Endothelial cell of umbilical vein (primary cell): Measurements from ENCODE around the gene NECTIN3. TPM values are rescaled to one million over a fixed set of nuclear protein-coding genes. Genes with fewer than 3 reads are reported as not detected.

ENCODE experiments used
- BruUV-seq: library from RNA; stranded (reverse); fragments of 400-500 nt; replicated peaks from 2 replicates; lab custom pipeline; 2021; lab: Mats Ljungman, UMichigan
- CTCF ChIA-PET: fragments of 300-600, 350-600 bp; sonication (Branson Sonifier 250); formaldehyde crosslinking; loops from one replicate; lab custom pipeline; 2021; ENCODE audit warnings: antibody characterized with exemption, inconsistent platforms; lab: Charles Lee
- POLR2A ChIA-PET: fragments of 300-600, 350-600 bp; sonication (Branson Sonifier 250); formaldehyde crosslinking; loops from one replicate; lab custom pipeline; 2021; ENCODE audit warnings: antibody characterized with exemption, inconsistent platforms; lab: Charles Lee
- DNase-seq: peaks from one replicate; pipeline ENCODE4 v3.0.0-alpha.2; 2011; ENCODE audit warnings: low read depth, low spot score
- FAIRE-seq: peaks from 2 replicates; lab custom pipeline; 2011; peaks lifted over from hg19 to GRCh38; lab: Jason Lieb, UNC
- H2AFZ ChIP-seq: 2 replicates; pipeline ENCODE4 v1.6.0; 2012; ENCODE audit warnings: low read depth, low read length, control low read depth, inconsistent platforms
- H3K27ac ChIP-seq: 2 replicates; pipeline ENCODE4 v1.5.1; 2011; ENCODE audit warnings: low read depth, mild to moderate bottlenecking, control low read depth, low read length, moderate library complexity; ENCODE audit not compliant: insufficient read depth
- H3K27me3 ChIP-seq, 2 experiments: 2 replicates each; pipeline versions ENCODE4 v1.6.0 to v1.6.1; 2011; ENCODE audit warnings: low read length in 2 of 2, mixed read lengths in 1 of 2; ENCODE audit not compliant: control insufficient read depth in 2 of 2, insufficient read depth in 2 of 2
- H3K36me3 ChIP-seq, 2 experiments: 2 replicates in 1 of 2; 3 replicates in 1 of 2; pipeline ENCODE4 v1.5.1; 2011; ENCODE audit warnings: low read length in 2 of 2, mild to moderate bottlenecking in 1 of 2, moderate library complexity in 1 of 2; ENCODE audit not compliant: control insufficient read depth in 2 of 2, insufficient read depth in 2 of 2; ENCODE audit errors: extremely low read depth in 1 of 2
- H3K4me1 ChIP-seq: 3 replicates; pipeline ENCODE4 v1.5.1; 2011; ENCODE audit warnings: mild to moderate bottlenecking, low read length; ENCODE audit not compliant: control insufficient read depth, insufficient read depth; ENCODE audit errors: extremely low read depth
- H3K4me2 ChIP-seq: 2 replicates; pipeline ENCODE4 v1.6.1; 2011; ENCODE audit warnings: low read length, control low read depth, mixed read lengths; ENCODE audit not compliant: insufficient read depth
- H3K4me3 ChIP-seq, 3 experiments: fragments of 200-600 bp in 1 of 3; sonication (generic), shearing (Covaris generic) in 1 of 3; replicated peaks in 1 of 3; 2 replicates each; pipeline ENCODE4 v1.5.1; 2011 to 2016; ENCODE audit warnings: control low read depth in 3 of 3, low read length in 3 of 3, mild to moderate bottlenecking in 2 of 3, inconsistent platforms in 1 of 3, low read depth in 1 of 3, moderate library complexity in 1 of 3; ENCODE audit not compliant: insufficient read depth in 1 of 3
- H3K79me2 ChIP-seq: 2 replicates; pipeline ENCODE4 v1.6.0; 2012; ENCODE audit warnings: low read length, inconsistent platforms; ENCODE audit not compliant: control insufficient read depth, insufficient read depth
- H3K9ac ChIP-seq: replicated peaks from 2 replicates; pipeline ENCODE3; 2011; ENCODE audit warnings: low read length, control low read depth; ENCODE audit not compliant: insufficient read depth; ENCODE audit errors: extremely low read depth
- H3K9me1 ChIP-seq: replicated peaks from 3 replicates; pipeline ENCODE4 v1.6.0; 2011; ENCODE audit warnings: mild to moderate bottlenecking, low read length; ENCODE audit not compliant: control insufficient read depth, insufficient read depth; ENCODE audit errors: extremely low read depth
- H3K9me3 ChIP-seq: replicated peaks from 2 replicates; pipeline ENCODE4 v1.5.1; 2012; ENCODE audit warnings: low read length, inconsistent platforms; ENCODE audit not compliant: control insufficient read depth, insufficient read depth
- H4K20me1 ChIP-seq: replicated peaks from 2 replicates; pipeline ENCODE3; 2011; ENCODE audit warnings: mild to moderate bottlenecking, low read length; ENCODE audit not compliant: control insufficient read depth, insufficient read depth; ENCODE audit errors: extremely low read depth
- CTCF ChIP-seq, 2 donors: IDR thresholded peaks; 1 replicate in 1 of 2; 2 replicates in 1 of 2; pipeline ENCODE4 v1.5.1; 2011; ENCODE audit warnings: low read length in 2 of 2, mild to moderate bottlenecking in 2 of 2, moderate library complexity in 2 of 2, control low read depth in 1 of 2, inconsistent platforms in 1 of 2, low read depth in 1 of 2; ENCODE audit not compliant: insufficient read depth in 1 of 2; ENCODE audit errors: extremely low read depth in 1 of 2
- EZH2 ChIP-seq: IDR thresholded peaks from 2 replicates; pipeline ENCODE4 v1.6.1; 2012; ENCODE audit warnings: borderline replicate concordance, low read depth, mild to moderate bottlenecking, moderate library complexity, low read length, inconsistent platforms; ENCODE audit not compliant: severe bottlenecking
- FOS ChIP-seq: IDR thresholded peaks from 2 replicates; pipeline ENCODE4 v1.6.1; 2011; ENCODE audit warnings: mild to moderate bottlenecking, low read length, moderate library complexity, borderline replicate concordance; ENCODE audit not compliant: insufficient read depth
- GATA2 ChIP-seq: IDR thresholded peaks from 2 replicates; pipeline ENCODE4 v1.7.0; 2011; ENCODE audit warnings: low read depth, mild to moderate bottlenecking, moderate library complexity, mixed read lengths, low read length; ENCODE audit not compliant: insufficient read length, insufficient read depth
- JUN ChIP-seq: IDR thresholded peaks from 2 replicates; pipeline ENCODE4 v1.6.1; 2011; ENCODE audit warnings: borderline replicate concordance, low read depth; ENCODE audit not compliant: insufficient read length, insufficient read depth
- MAX ChIP-seq: IDR thresholded peaks from 2 replicates; pipeline ENCODE4 v1.6.1; 2011; ENCODE audit not compliant: insufficient read depth, insufficient read length
- MYC ChIP-seq: IDR thresholded peaks from one replicate; pipeline ENCODE4 v1.6.1; 2011; ENCODE audit warnings: mild to moderate bottlenecking, low read depth, low read length
- POLR2A ChIP-seq: IDR thresholded peaks from 2 replicates; pipeline ENCODE4 v1.6.1; 2012; ENCODE audit warnings: low read depth, mild to moderate bottlenecking, control low read depth, low read length
- POLR2AphosphoS5 ChIP-seq: IDR thresholded peaks from 2 replicates; pipeline ENCODE4 v1.6.1; 2012; ENCODE audit warnings: low read depth, mild to moderate bottlenecking, control low read depth, low read length, moderate library complexity; ENCODE audit not compliant: insufficient read depth
- dilution Hi-C: fragments of 300-500 bp; cut with MboI; formaldehyde crosslinking; loops from one replicate; pipeline ENCODE4 v1.15.0; 2019; ENCODE audit warnings: low sequenced_read_pairs; ENCODE audit not compliant: extremely low pct_ligation_motif_present
- intact Hi-C: fragments of 100-400 bp; cut with micrococcal nuclease; formaldehyde crosslinking; loops from one replicate; pipeline ENCODE4 v1.10.0; 2022
- polyA plus RNA-seq, 4 experiments: library from polyadenylated mRNA; depleted of rRNA in 3 of 4; stranded (reverse) in 3 of 4; unstranded in 1 of 4; fragments of >200 nt; gene quantifications; 2 replicates each; pipeline versions ENCODE4 v1.2.1 to v1.2.3, GENCODE V29; 2011 to 2012; ENCODE audit warnings: missing spikeins in 1 of 4
- total RNA-seq: library from RNA; stranded (reverse); gene quantifications from 2 replicates; pipeline ENCODE4 v1.2.3, GENCODE V29; 2021

Gene NECTIN3
- total and polyA plus RNA-seq, 2 donors (not counting 3 experiments of a cell fraction or from before 2014, with no cell fraction given): 14.3 to 26.9 TPM

GRCh38 chr3:111112913-111113312, 41.3 kb downstream of the NECTIN3 start:
- H2AFZ ChIP-seq: no peak overlapping the region
- no peak for DNase-seq
- no peak for FAIRE-seq
- POLR2A ChIA-PET: no interaction called here
- intact Hi-C loops: no loop called here
- H3K4me3 ChIP-seq: no peak overlapping the region
- no peak overlapping the region for H3K4me2 ChIP-seq
- H3K79me2 ChIP-seq: peaks cover 24% of the 10 kb centered on the region
- no peak overlapping the region for H3K27ac ChIP-seq
- no peaks in the 10 kb centered on the region for H3K9me3 ChIP-seq
- no peaks in the 10 kb centered on the region for H3K9me1 ChIP-seq
- no TSS peak for BruUV-seq
- no peaks in the 10 kb centered on the region for H3K36me3 ChIP-seq
- H3K9ac ChIP-seq: no peak overlapping the region
- H4K20me1 ChIP-seq: peaks cover 3% of the 10 kb centered on the region
- TF ChIP-seq POLR2AphosphoS5 (no peak), EZH2 (no peak), CTCF (IDR thresholded peaks at IDR 0.05; ENCODE audit: extremely low read depth in 1 of 2, insufficient read depth in 1 of 2, low read depth in 1 of 2, low read length in 2 of 2) (no peak), MYC (no peak), GATA2 (no peak), JUN (no peak), FOS (no peak), POLR2A (no peak), MAX (no peak)
- no peaks in the 10 kb centered on the region for H3K27me3 ChIP-seq
- H3K4me1 ChIP-seq: no peaks in the 10 kb centered on the region
- dilution Hi-C loops: no loop called here
- CTCF ChIA-PET: interaction anchor here (0.8 to 1.2 kb wide), 5 partner anchors 11 to 798 kb away, joined by 3 read pairs; no protein-coding TSS in a partner anchor
